ENCODE measurements around the gene TMEM175.
"Not testable (repeated sequence)": the region's sequence is repeated elsewhere in the genome, so short reads cannot be mapped to it uniquely, and the experiment has no call there.

TMEM175 gene

DNA sequence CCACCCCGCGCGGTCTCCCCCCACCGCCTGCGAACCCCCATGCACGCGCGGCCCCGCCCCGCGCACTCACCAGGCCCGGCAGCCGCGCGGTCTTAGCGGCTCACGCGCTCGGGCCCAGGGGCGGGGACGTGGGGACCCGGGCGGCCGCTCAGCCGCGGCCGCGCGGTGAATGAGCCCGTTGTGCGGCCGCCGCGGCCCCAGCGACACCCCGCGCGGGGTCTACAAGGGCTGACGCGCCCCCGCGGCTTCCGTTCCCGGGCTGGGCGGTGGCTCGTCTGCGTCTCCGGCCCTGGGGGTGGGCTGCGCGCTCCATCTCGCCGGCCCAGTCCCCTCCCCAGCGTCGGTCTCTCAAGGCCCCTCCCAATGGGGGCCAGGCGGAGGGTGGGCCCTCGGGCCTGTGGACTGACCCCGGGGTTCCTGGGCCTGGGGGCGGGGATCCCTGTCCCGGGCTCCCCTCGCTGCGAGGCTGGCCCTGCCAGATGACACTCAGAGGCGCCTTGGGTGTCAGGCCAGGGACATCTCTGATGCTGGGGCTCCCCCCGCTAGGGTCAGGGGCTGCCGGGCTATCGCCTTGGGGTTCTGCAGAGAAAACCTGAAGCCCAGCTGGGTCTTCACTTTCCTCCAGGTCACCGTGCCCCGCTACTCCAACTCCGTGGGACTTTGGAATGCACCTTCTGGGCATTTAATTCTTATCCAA is 65.3 kb downstream of the TMEM175 start:
- Histone ChIP-seq H3K4me1 (ENCODE audit: control insufficient read depth, low read length) (peaks cover 35% of the 10 kb centered on the region), H3K4me3 (ENCODE audit: low read length) (no peak overlapping the region), H3K79me2 (ENCODE audit: control insufficient read depth, low read length) (no peaks in the 10 kb centered on the region), H3K27ac (ENCODE audit: low read depth, low read length) (no peak overlapping the region), H3K9me2 (replicated peaks; ENCODE audit: control insufficient read depth, low read length) (no peaks in the 10 kb centered on the region), H3F3A (ENCODE audit: control insufficient read depth, insufficient read depth) (no peaks in the 10 kb centered on the region), H3K4me2 (ENCODE audit: low read length) (0 out of 2 replicates have a peak overlapping the region, but pooled peaks have one; percentile 16), H3K27me3 (ENCODE audit: control insufficient read depth, low read length) (peaks cover 37% of the 10 kb centered on the region), H4K20me1 (ENCODE audit: control insufficient read depth, insufficient read depth, low read depth, low read length) (no peaks in the 10 kb centered on the region), H3K36me3 (ENCODE audit: control insufficient read depth, low read length) (no peaks in the 10 kb centered on the region), H3K9me3 (ENCODE audit: control insufficient read depth, insufficient read depth, low read length) (no peaks in the 10 kb centered on the region)
- TF ChIP-seq, protein P1, sequence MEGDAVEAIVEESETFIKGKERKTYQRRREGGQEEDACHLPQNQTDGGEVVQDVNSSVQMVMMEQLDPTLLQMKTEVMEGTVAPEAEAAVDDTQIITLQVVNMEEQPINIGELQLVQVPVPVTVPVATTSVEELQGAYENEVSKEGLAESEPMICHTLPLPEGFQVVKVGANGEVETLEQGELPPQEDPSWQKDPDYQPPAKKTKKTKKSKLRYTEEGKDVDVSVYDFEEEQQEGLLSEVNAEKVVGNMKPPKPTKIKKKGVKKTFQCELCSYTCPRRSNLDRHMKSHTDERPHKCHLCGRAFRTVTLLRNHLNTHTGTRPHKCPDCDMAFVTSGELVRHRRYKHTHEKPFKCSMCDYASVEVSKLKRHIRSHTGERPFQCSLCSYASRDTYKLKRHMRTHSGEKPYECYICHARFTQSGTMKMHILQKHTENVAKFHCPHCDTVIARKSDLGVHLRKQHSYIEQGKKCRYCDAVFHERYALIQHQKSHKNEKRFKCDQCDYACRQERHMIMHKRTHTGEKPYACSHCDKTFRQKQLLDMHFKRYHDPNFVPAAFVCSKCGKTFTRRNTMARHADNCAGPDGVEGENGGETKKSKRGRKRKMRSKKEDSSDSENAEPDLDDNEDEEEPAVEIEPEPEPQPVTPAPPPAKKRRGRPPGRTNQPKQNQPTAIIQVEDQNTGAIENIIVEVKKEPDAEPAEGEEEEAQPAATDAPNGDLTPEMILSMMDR (IDR thresholded peaks at IDR 0.05; ENCODE audit: low read depth, low read length, poor library complexity, severe bottlenecking): no peak
- no peak for TF ChIP-seq EZH2phosphoT487 (IDR thresholded peaks at IDR 0.05; ENCODE audit: borderline replicate concordance, low read length)

DNA sequence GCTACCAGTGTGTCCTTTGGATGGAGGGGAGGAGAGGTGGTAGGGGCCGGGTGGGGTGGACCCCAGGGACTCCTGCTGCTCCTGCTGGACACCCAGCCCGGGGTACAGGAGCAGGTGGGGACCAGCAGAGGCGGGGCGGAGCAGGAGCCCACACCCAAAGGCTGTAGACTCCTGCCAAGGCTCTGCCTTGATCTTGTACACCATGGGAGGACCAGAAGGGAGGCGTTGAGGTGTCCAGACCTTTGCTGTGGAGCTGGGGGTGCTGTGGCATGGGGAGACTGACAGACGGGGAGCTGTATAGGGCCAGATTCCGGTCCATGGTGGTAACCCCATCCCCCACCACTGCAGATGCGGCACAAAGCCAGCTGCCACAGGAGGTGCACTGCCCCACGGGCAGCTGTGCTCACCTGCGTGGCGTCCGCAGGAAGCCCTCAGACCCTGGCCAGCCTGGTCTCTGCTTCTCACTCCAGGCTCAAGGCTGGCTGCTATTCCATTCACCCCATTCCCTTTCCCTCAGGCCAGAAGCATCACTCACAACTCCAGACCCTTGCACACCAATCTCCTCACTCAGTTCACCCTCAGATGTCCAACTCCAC is 65.9 kb downstream of the TMEM175 start:
- H3K79me2 ChIP-seq (ENCODE audit: control insufficient read depth, low read length): no peaks in the 10 kb centered on the region
- peak overlapping the region; percentile 1; the same call in 1 of the 2 replicates for H3K4me2 ChIP-seq (ENCODE audit: low read length)
- H3K36me3 ChIP-seq (ENCODE audit: control insufficient read depth, low read length): no peaks in the 10 kb centered on the region
- H3K9me2 ChIP-seq (replicated peaks; ENCODE audit: control insufficient read depth, low read length): no peaks in the 10 kb centered on the region
- H4K20me1 ChIP-seq (ENCODE audit: control insufficient read depth, insufficient read depth, low read depth, low read length): no peaks in the 10 kb centered on the region
- H3K4me1 ChIP-seq (ENCODE audit: control insufficient read depth, low read length): peaks cover 35% of the 10 kb centered on the region
- H3K27me3 ChIP-seq (ENCODE audit: control insufficient read depth, low read length): peaks cover 37% of the 10 kb centered on the region
- H3K27ac ChIP-seq (ENCODE audit: low read depth, low read length): no peak overlapping the region
- TF ChIP-seq, protein P1 (IDR thresholded peaks at IDR 0.05; ENCODE audit: low read depth, low read length, poor library complexity, severe bottlenecking): no peak
- no peak; the same call in 1 of the 2 replicates for TF ChIP-seq EZH2phosphoT487 (IDR thresholded peaks at IDR 0.05; ENCODE audit: borderline replicate concordance, low read length)
- H3K4me3 ChIP-seq (ENCODE audit: low read length): no peak overlapping the region
- H3F3A ChIP-seq (ENCODE audit: control insufficient read depth, insufficient read depth): no peaks in the 10 kb centered on the region
- H3K9me3 ChIP-seq (ENCODE audit: control insufficient read depth, insufficient read depth, low read length): no peaks in the 10 kb centered on the region

DNA sequence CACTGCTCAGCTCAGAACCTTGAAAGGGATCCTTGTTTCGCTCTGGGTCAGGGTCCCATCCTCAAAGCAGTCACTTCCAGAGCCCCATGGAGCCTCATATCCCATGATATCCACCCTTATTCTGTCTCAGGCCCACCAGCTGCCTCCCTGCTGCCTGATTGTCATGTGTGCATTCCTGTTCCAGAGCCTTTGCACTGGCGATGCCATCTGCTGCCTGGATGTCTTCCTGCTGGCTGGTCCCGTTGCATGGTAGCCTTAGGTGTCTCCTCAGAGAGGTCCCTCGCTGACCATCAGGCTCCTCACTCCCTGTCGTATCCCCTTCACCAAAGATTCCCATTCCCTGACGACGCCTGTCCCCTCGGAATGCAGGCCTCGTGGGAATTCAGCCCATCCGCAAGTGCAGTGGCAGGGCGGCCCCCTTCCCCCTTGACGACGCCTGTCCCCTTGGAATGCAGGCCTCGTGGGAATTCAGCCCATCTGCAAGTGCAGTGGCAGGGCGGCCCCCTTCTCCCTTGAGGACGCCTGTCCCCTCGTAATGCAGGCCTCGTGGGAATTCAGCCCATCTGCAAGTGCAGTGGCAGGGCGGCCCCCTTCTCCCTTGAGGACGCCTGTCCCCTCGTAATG is 67.1 kb downstream of the TMEM175 start:
- H3K4me1 ChIP-seq (ENCODE audit: control insufficient read depth, low read length): peaks cover 35% of the 10 kb centered on the region
- not testable (repeated sequence) for H4K20me1 ChIP-seq (ENCODE audit: control insufficient read depth, insufficient read depth, low read depth, low read length); H3K36me3 ChIP-seq (ENCODE audit: control insufficient read depth, low read length); H3K79me2 ChIP-seq (ENCODE audit: control insufficient read depth, low read length); H3K27ac ChIP-seq (ENCODE audit: low read depth, low read length); H3K4me3 ChIP-seq (ENCODE audit: low read length); H3K9me2 ChIP-seq (replicated peaks; ENCODE audit: control insufficient read depth, low read length); H3K9me3 ChIP-seq (ENCODE audit: control insufficient read depth, insufficient read depth, low read length); H3F3A ChIP-seq (ENCODE audit: control insufficient read depth, insufficient read depth)
- peak overlapping the region; percentile 30 for H3K4me2 ChIP-seq (ENCODE audit: low read length)
- H3K27me3 ChIP-seq (ENCODE audit: control insufficient read depth, low read length): peaks cover 37% of the 10 kb centered on the region
